GM21423 (cell line): ENCODE results near the gene GLIPR2.
"Not testable (repeated sequence)": the region's sequence is repeated elsewhere in the genome, so short reads cannot be mapped to it uniquely, and the experiment has no call there.

Source experiments
- ATAC-seq: cut with Tn5 transposase; IDR thresholded peaks from one replicate; pipeline ENCODE4 v1.9.1; 2021; ENCODE audit warnings: mild to moderate bottlenecking, moderate library complexity; ENCODE audit not compliant: unreplicated experiment

Gene GLIPR2

GRCh38 chr9:36136272-36136893, at the start of gene GLIPR2:
Gene GLIPR2 (plus strand): TSS chr9:36136733. CDS start chr9:36136779, 46 bp downstream.
- ATAC-seq, result peak; percentile 95

GRCh38 chr9:36087054-36087453, 49.5 kb upstream of the GLIPR2 start:
- not testable (repeated sequence) for ATAC-seq

GRCh38 chr9:36088020-36088419, 48.5 kb upstream of the GLIPR2 start:
- no peak for ATAC-seq

- no peak for ATAC-seq
Observed at GRCh38 chr9:36091026-36091953, 45.2 kb upstream of the GLIPR2 start.

- no peak for ATAC-seq
Observed at GRCh38 chr9:36092014-36092413, 44.5 kb upstream of the GLIPR2 start.

GRCh38 chr9:36092509-36093215, 43.9 kb upstream of the GLIPR2 start:
- peak; percentile 99 for ATAC-seq

- ATAC-seq, result no peak
Observed at GRCh38 chr9:36093384-36093783, 43.1 kb upstream of the GLIPR2 start.

GRCh38 chr9:36099718-36100117, 36.8 kb upstream of the GLIPR2 start:
- ATAC-seq, result no peak

GRCh38 chr9:36100532-36100931, 36.0 kb upstream of the GLIPR2 start:
- ATAC-seq, result no peak

- no peak for ATAC-seq
Observed at GRCh38 chr9:36101916-36102741, 34.4 kb upstream of the GLIPR2 start.

GRCh38 chr9:36102742-36103495, 33.6 kb upstream of the GLIPR2 start:
- ATAC-seq, result no peak

- ATAC-seq, result no peak
Observed at GRCh38 chr9:36109071-36109470, 27.5 kb upstream of the GLIPR2 start.

- ATAC-seq, result no peak
Observed at GRCh38 chr9:36110434-36110833, 26.1 kb upstream of the GLIPR2 start.

- no peak for ATAC-seq
Observed at GRCh38 chr9:36112516-36112915, 24.0 kb upstream of the GLIPR2 start.

GRCh38 chr9:36113999-36114398, 22.5 kb upstream of the GLIPR2 start:
- no peak for ATAC-seq

- no peak for ATAC-seq
Observed at GRCh38 chr9:36116593-36116992, 19.9 kb upstream of the GLIPR2 start.

- no peak for ATAC-seq
Observed at GRCh38 chr9:36118201-36118600, 18.3 kb upstream of the GLIPR2 start.

GRCh38 chr9:36118706-36119105, 17.8 kb upstream of the GLIPR2 start:
- no peak for ATAC-seq

- no peak for ATAC-seq
Observed at GRCh38 chr9:36119476-36119875, 17.1 kb upstream of the GLIPR2 start.

GRCh38 chr9:36120705-36121104, 15.8 kb upstream of the GLIPR2 start:
- no peak for ATAC-seq
